Hippocampal formation (tissue), 2 donors: ENCODE data around the gene MCEE.
"Not testable (repeated sequence)": the region's sequence is repeated elsewhere in the genome, so short reads cannot be mapped to it uniquely, and the experiment has no call there.

Experiments
- DNase-seq, 2 donors: peaks; one replicate each; lab custom pipeline; 2025; lab: John Stamatoyannopoulos, UW

MCEE gene

GRCh38 chr2:71126957-71127356 lies 3.1 kb downstream of the MCEE start:
- DNase-seq: no peak

- DNase-seq: no peak
Observed at GRCh38 chr2:71125506-71126294, 4.3 kb downstream of the MCEE start.

GRCh38 chr2:71122387-71123298 lies 7.4 kb downstream of the MCEE start:
- no peak for DNase-seq

GRCh38 chr2:71121479-71121878 lies 8.6 kb downstream of the MCEE start:
- DNase-seq: no peak

GRCh38 chr2:71120195-71120594 lies 9.8 kb downstream of the MCEE start:
- DNase-seq: no peak

- DNase-seq: no peak
Observed at GRCh38 chr2:71117063-71117462, 13.0 kb downstream of the MCEE start.

- DNase-seq: no peak
Observed at GRCh38 chr2:71113843-71114242, 16.2 kb downstream of the MCEE start.

- no peak for DNase-seq
Observed at GRCh38 chr2:71108091-71108490, 21.9 kb downstream of the MCEE start.

GRCh38 chr2:71106463-71106862 lies 23.6 kb downstream of the MCEE start:
- not testable (repeated sequence) for DNase-seq

- DNase-seq: no peak
Observed at GRCh38 chr2:71103809-71104208, 26.2 kb downstream of the MCEE start.

GRCh38 chr2:71102981-71103681 lies 26.9 kb downstream of the MCEE start:
- no peak for DNase-seq

GRCh38 chr2:71101656-71102055 lies 28.4 kb downstream of the MCEE start:
- DNase-seq: no peak

- peak in 1 of 2 donors; percentile 7 for DNase-seq
Observed at GRCh38 chr2:71100195-71100964, 29.6 kb downstream of the MCEE start.

- DNase-seq: not testable (repeated sequence)
Observed at GRCh38 chr2:71092491-71093260, 37.4 kb downstream of the MCEE start.

GRCh38 chr2:71091808-71092207 lies 38.2 kb downstream of the MCEE start:
- DNase-seq: not testable (repeated sequence)

- DNase-seq: not testable (repeated sequence)
Observed at GRCh38 chr2:71089475-71089874, 40.6 kb downstream of the MCEE start.

GRCh38 chr2:71085325-71086003 lies 44.6 kb downstream of the MCEE start:
- DNase-seq: not testable (repeated sequence)

- not testable (repeated sequence) for DNase-seq
Observed at GRCh38 chr2:71083752-71084312, 46.2 kb downstream of the MCEE start.

GRCh38 chr2:71083297-71083696 lies 46.7 kb downstream of the MCEE start:
- not testable (repeated sequence) for DNase-seq
